HepG2 (cell line): ENCODE measurements around the gene LPIN3. TPM values are rescaled to one million over a fixed set of nuclear protein-coding genes. Genes with fewer than 3 reads are reported as not detected.

Experiments
- ATAC-seq: fragments of 200-7000 bp; cut with Tn5 transposase; 3 replicates; pipeline ENCODE4 v1.9.1; 2020; ENCODE audit warnings: mild to moderate bottlenecking, moderate library complexity
- BruUV-seq: library from RNA; stranded (reverse); fragments of 400-500 nt; replicated peaks from 2 replicates; lab custom pipeline; 2021; lab: Mats Ljungman, UMichigan
- CTCF ChIA-PET: fragments of 300-600 bp; formaldehyde crosslinking; extraction: SDS; loops from one replicate; lab custom pipeline; 2021; ENCODE audit warnings: low total read pairs, inconsistent platforms, low intra/inter-chr PET ratio; lab: Yijun Ruan, JAX
- POLR2A ChIA-PET: fragments of 350-600 bp; sonication (Branson Sonifier 250); formaldehyde crosslinking; loops from one replicate; lab custom pipeline; 2020; ENCODE audit warnings: antibody characterized with exemption, inconsistent platforms; lab: Yijun Ruan, JAX
- DNase-seq: peaks from one replicate; pipeline ENCODE4 v3.0.0-alpha.2; 2015; ENCODE audit warnings: low spot score
- FAIRE-seq: peaks from 3 replicates; lab custom pipeline; 2011; peaks lifted over from hg19 to GRCh38; lab: Jason Lieb, UNC
- H2AFZ ChIP-seq: one replicate; pipeline ENCODE4 v1.6.1; 2011; ENCODE audit warnings: low read length, inconsistent platforms
- H3K27ac ChIP-seq: fragments of 300-600 bp; 3 replicates; pipeline ENCODE4 v1.8.0; 2011; ENCODE audit warnings: mixed run types, mild to moderate bottlenecking, mixed read lengths, low read length, inconsistent platforms; ENCODE audit not compliant: insufficient read depth; ENCODE audit errors: extremely low read length
- H3K27me3 ChIP-seq, 2 experiments: fragments of 200-600 bp in 1 of 2; 2 replicates in 1 of 2; 3 replicates in 1 of 2; pipeline versions ENCODE4 v1.6.0 to v1.8.0; 2011; ENCODE audit warnings: low read length in 2 of 2, mild to moderate bottlenecking in 2 of 2, moderate library complexity in 2 of 2, inconsistent platforms in 1 of 2; ENCODE audit not compliant: insufficient read depth in 2 of 2, control insufficient read depth in 1 of 2
- H3K36me3 ChIP-seq, 2 experiments: fragments of 200-600 bp in 1 of 2; replicated peaks in 1 of 2; 2 replicates in 1 of 2; 3 replicates in 1 of 2; pipeline versions ENCODE4 v1.5.1 to v1.8.0; 2011; ENCODE audit warnings: low read length in 2 of 2, inconsistent platforms in 1 of 2; ENCODE audit not compliant: insufficient read depth in 2 of 2, control insufficient read depth in 1 of 2
- H3K4me1 ChIP-seq: 2 replicates; pipeline ENCODE4 v1.5.1; 2012; ENCODE audit warnings: low read length, inconsistent platforms; ENCODE audit not compliant: insufficient read depth
- H3K4me2 ChIP-seq: 2 replicates; pipeline ENCODE4 v1.6.0; 2011; ENCODE audit warnings: low read depth, low read length, inconsistent platforms
- H3K4me3 ChIP-seq, 3 experiments: fragments of 200-600 bp in 1 of 3; sonication (generic), shearing (Covaris generic) in 1 of 3; replicated peaks in 1 of 3; 2 replicates each; pipeline ENCODE4 v1.5.1; 2011 to 2016; ENCODE audit warnings: low read length in 3 of 3, inconsistent platforms in 2 of 3, low read depth in 2 of 3, mild to moderate bottlenecking in 2 of 3, control low read depth in 1 of 3, mixed read lengths in 1 of 3; ENCODE audit not compliant: insufficient read depth in 1 of 3
- H3K79me2 ChIP-seq: one replicate; pipeline ENCODE4 v1.6.1; 2011; ENCODE audit warnings: low read length, inconsistent platforms; ENCODE audit not compliant: insufficient read depth
- H3K9ac ChIP-seq: 2 replicates; pipeline ENCODE4 v1.6.0; 2011; ENCODE audit warnings: mild to moderate bottlenecking, low read depth, low read length, inconsistent platforms; ENCODE audit not compliant: insufficient read depth
- H3K9me3 ChIP-seq: 2 replicates; pipeline ENCODE4 v1.5.1; 2012; ENCODE audit warnings: mild to moderate bottlenecking, low read length
- H4K20me1 ChIP-seq: 2 replicates; pipeline ENCODE4 v1.6.0; 2011; ENCODE audit warnings: inconsistent platforms, mild to moderate bottlenecking, low read length, moderate library complexity; ENCODE audit not compliant: insufficient read depth
- ARNTL ChIP-seq: sonication (generic); formaldehyde crosslinking; IDR thresholded peaks from 2 replicates; pipeline ENCODE4 v1.4.0; 2020; ENCODE audit warnings: mild to moderate bottlenecking, missing genetic modification reagents
- FOXM1 ChIP-seq: sonication (generic); formaldehyde crosslinking; IDR thresholded peaks from 2 replicates; pipeline ENCODE4 v1.5.0; 2020; ENCODE audit warnings: missing genetic modification reagents
- HES4 ChIP-seq: sonication (generic); formaldehyde crosslinking; IDR thresholded peaks from 2 replicates; pipeline ENCODE4 v1.9.0; 2021; ENCODE audit warnings: mild to moderate bottlenecking, missing genetic modification reagents, borderline replicate concordance
- MLX ChIP-seq: IDR thresholded peaks from 2 replicates; pipeline ENCODE4 v1.6.1; 2016
- PHF8 ChIP-seq: sonication (generic); formaldehyde crosslinking; IDR thresholded peaks from 2 replicates; pipeline ENCODE4 v1.5.0; 2020; ENCODE audit warnings: missing genetic modification reagents
- RBM39 ChIP-seq: fragments of 200-400 bp; formaldehyde crosslinking; IDR thresholded peaks from one replicate; pipeline ENCODE4 v1.6.1; 2018; ENCODE audit warnings: antibody characterized with exemption, mild to moderate bottlenecking, low read depth, low read length; ENCODE audit not compliant: poor library complexity, severe bottlenecking
- ZNF160 ChIP-seq: sonication (generic); formaldehyde crosslinking; IDR thresholded peaks from 2 replicates; pipeline ENCODE4 v1.8.0; 2022; ENCODE audit warnings: mild to moderate bottlenecking, inconsistent platforms, missing genetic modification reagents
- ZNF607 ChIP-seq: sonication (generic); formaldehyde crosslinking; IDR thresholded peaks from 2 replicates; pipeline ENCODE4 v1.5.1; 2020; ENCODE audit warnings: missing genetic modification reagents, mild to moderate bottlenecking, borderline replicate concordance
- ZNF678 ChIP-seq: sonication (generic); formaldehyde crosslinking; IDR thresholded peaks from 2 replicates; pipeline ENCODE4 v1.4.0; 2020; ENCODE audit warnings: mild to moderate bottlenecking, missing genetic modification reagents
- WGBS: methylation state at CpG from one replicate; pipeline ENCODE4 v1.1.6; 2017; ENCODE audit warnings: low lambda C conversion rate; 5-methylcytosine and 5-hydroxymethylcytosine counted together
- in situ Hi-C: cut with HindIII; loops from 2 replicates; pipeline ENCODE4 v1.10.0; 2017; ENCODE audit warnings: low pct_unique_long_range_greater_than_20kb; ENCODE audit not compliant: extremely low pct_ligation_motif_present
- intact Hi-C: fragments of 100-400 bp; cut with micrococcal nuclease; formaldehyde crosslinking; loops from one replicate; pipeline ENCODE4 v1.10.0; 2022; ENCODE audit not compliant: unreplicated experiment
- polyA plus RNA-seq, 8 experiments: library from polyadenylated mRNA; depleted of rRNA in 3 of 8; stranded (reverse) in 7 of 8; unstranded in 1 of 8; fragments of >200 nt; fragmentation: Illumina TruSeq in 4 of 8; extraction: Trizol in 4 of 8; gene quantifications; 2 replicates each; pipeline versions ENCODE4 v1.2.1 to v1.2.3, GENCODE V29; 2011 to 2016; ENCODE audit warnings: low read depth in 4 of 8, missing spikeins in 1 of 8, mixed read lengths in 1 of 8; ENCODE audit not compliant: insufficient read depth in 1 of 8
- total RNA-seq, 5 experiments: library from RNA; depleted of rRNA; stranded (reverse); fragments of >200 nt; fragmentation: Illumina TruSeq; extraction: Trizol; gene quantifications; 2 replicates each; pipeline ENCODE4 v1.2.3, GENCODE V29; 2016; ENCODE audit warnings: low read depth in 1 of 5
- TF ChIP-seq, protein P1 (sequence below): sonication (generic); formaldehyde crosslinking; IDR thresholded peaks from 2 replicates; pipeline ENCODE4 v1.5.1; 2020; ENCODE audit warnings: missing genetic modification reagents, mild to moderate bottlenecking, borderline replicate concordance

LPIN3 gene
- total and polyA plus RNA-seq, 2 of the 13 experiments (the other 11 are each of a cell fraction or from before 2014, with no cell fraction given) = 14.2 to 28.6 TPM

DNA sequence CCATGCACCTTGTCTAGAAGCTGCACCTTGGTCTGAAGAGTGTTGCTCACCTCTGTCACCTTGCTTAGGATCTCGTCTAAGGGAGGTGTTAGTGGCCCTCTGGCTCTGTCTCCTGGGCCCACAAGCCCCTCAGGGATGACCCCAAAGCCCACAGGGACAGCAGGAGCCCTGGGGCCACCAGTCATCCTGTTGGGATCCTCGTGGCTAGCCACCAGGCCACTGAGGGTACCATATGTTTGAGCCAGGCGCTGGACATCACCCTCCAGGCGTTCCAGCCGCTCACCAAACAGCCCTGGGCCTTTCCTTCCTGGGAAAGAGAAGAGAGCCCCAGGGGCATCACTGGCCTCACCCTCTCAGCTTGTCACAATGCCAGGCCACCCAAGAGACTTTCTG, 22.1 kb downstream of the LPIN3 start:
- CTCF ChIA-PET = no interaction called here
- Histone ChIP-seq H3K36me3 (peaks cover 0 to 2% of the 10 kb centered on the region in 2 experiments; a peak in 1 of 5 replicates), H3K4me2 (no peak overlapping the region), H2AFZ (no peak overlapping the region), H3K9me3 (no peaks in the 10 kb centered on the region), H3K27me3 (peaks cover 24 to 39% of the 10 kb centered on the region in 2 experiments), H3K79me2 (no peaks in the 10 kb centered on the region), H3K9ac (no peak overlapping the region), H4K20me1 (no peaks in the 10 kb centered on the region)
- ATAC-seq (no peak), FAIRE-seq (no peak)
- 74% methylated on average over 5 of the region's 5 CpGs for WGBS
- in situ Hi-C loops = no loop called here
- POLR2A ChIA-PET = no interaction called here
- intact Hi-C loops = no loop called here
- BruUV-seq = no TSS peak
- no peak for TF ChIP-seq RBM39
- no peak for TF ChIP-seq FOXM1 (CRISPR knock-in tag)
- TF ChIP-seq ZNF160 (CRISPR knock-in tag) = no peak
- TF ChIP-seq ARNTL = no peak
- TF ChIP-seq ZNF607 (CRISPR knock-in tag) = no peak
- no peak for TF ChIP-seq ZNF678
- TF ChIP-seq MLX (CRISPR knock-in tag) = no peak
- TF ChIP-seq PHF8 = no peak
- TF ChIP-seq, all 625 proteins: peak for 0
- Histone ChIP-seq H3K27ac (no peak overlapping the region), H3K4me1 (peaks cover 26% of the 10 kb centered on the region), H3K4me3 (no peak overlapping the region)
- DNase-seq = no peak

DNA sequence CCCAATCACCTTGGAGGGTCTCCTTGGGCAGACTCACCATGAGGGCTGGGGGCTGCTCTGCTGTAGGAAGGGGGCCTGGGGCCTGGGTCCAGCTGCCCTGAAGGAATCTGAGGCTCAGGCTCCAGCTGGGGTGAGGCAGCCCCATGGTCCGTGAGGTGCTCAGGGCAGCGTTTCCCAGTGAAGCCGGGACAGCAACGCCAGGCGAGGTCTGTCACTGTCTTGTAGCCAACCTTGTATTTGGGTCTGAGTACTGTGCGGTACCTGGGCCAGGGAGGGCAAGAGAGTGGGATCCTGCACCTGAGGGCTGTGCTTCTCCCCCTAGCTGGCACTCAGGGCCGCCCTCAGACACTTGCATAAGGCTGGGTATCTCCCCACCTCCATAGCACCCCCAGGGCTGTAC, 23.0 kb downstream of the LPIN3 start:
- H3K4me2 ChIP-seq = no peak overlapping the region
- FAIRE-seq (no peak), ATAC-seq (no peak), DNase-seq (no peak)
- no peaks in the 10 kb centered on the region for H3K79me2 ChIP-seq
- no peak overlapping the region for H3K27ac ChIP-seq
- in situ Hi-C loops (no loop called here), intact Hi-C loops (no loop called here)
- H3K27me3 ChIP-seq = peaks cover 26 to 44% of the 10 kb centered on the region in 2 experiments
- H3K4me3 ChIP-seq = no peak overlapping the region
- no peak overlapping the region for H2AFZ ChIP-seq
- no peaks in the 10 kb centered on the region for H4K20me1 ChIP-seq
- no peaks in the 10 kb centered on the region for H3K9me3 ChIP-seq
- CTCF ChIA-PET = no interaction called here
- BruUV-seq = no TSS peak
- WGBS = 83% methylated on average over 4 of the region's 7 CpGs
- TF ChIP-seq HES4 (CRISPR knock-in tag) = 0 out of 2 replicates have a peak, but pooled peaks have one; percentile 39
- TF ChIP-seq, protein P1, sequence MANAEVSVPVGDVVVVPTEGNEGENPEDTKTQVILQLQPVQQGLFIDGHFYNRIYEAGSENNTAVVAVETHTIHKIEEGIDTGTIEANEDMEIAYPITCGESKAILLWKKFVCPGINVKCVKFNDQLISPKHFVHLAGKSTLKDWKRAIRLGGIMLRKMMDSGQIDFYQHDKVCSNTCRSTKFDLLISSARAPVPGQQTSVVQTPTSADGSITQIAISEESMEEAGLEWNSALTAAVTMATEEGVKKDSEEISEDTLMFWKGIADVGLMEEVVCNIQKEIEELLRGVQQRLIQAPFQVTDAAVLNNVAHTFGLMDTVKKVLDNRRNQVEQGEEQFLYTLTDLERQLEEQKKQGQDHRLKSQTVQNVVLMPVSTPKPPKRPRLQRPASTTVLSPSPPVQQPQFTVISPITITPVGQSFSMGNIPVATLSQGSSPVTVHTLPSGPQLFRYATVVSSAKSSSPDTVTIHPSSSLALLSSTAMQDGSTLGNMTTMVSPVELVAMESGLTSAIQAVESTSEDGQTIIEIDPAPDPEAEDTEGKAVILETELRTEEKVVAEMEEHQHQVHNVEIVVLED (CRISPR knock-in tag) = no peak
- H3K36me3 ChIP-seq = no peaks in the 10 kb centered on the region
- POLR2A ChIA-PET = no interaction called here
- peaks cover 18% of the 10 kb centered on the region for H3K4me1 ChIP-seq
- no peak overlapping the region for H3K9ac ChIP-seq
